GM15510 (cell line): Measurements from ENCODE around the gene PLAA.

Source experiments
- POLR2A ChIP-seq: IDR thresholded peaks from 3 replicates; pipeline ENCODE4 v1.6.1; 2011; ENCODE audit warnings: borderline replicate concordance; ENCODE audit not compliant: insufficient read length; ENCODE audit errors: extremely low read depth

The PLAA gene

DNA sequence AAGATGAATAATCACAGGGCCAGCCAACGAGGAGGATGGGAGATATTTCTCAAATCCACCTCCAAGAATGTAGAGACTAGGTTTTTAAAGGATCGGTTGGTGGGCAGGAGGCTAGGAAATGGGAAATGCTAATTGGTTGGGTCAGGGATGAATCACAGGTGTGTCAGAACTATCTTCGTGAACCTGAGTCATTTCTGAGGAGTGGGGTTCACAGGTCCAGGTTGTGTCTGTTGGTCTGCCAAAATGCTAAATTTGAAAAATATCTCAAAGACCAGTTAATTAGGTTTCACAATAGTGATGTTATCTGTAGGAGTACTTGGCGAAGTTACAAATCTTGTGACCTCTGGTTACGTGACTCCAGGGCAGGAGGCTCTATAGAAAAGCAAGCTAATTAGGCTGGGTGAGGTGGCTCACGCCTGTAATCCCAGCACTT lies 2.6 kb upstream of the PLAA start:
- TF ChIP-seq POLR2A: no peak

DNA sequence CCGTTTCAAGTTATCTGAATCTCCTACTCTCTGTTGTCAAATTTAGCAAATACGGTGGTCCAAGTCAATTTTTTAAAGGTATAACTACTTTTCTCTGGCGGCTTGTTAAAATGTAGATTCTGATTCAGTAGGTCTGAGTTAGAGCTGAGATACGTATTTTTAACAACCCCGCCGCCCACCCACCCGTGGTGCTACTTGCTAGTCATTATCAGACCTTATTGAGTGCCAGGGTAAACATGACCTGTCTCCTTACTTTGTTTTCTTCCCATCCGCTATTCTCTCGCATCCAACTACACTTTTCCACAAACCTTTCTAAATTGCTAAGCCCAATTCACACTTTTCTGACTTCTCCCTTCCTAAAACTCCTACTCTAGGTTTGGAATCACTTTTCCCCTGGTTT lies 694 bp upstream of the PLAA start:
- TF ChIP-seq POLR2A: no peak

DNA sequence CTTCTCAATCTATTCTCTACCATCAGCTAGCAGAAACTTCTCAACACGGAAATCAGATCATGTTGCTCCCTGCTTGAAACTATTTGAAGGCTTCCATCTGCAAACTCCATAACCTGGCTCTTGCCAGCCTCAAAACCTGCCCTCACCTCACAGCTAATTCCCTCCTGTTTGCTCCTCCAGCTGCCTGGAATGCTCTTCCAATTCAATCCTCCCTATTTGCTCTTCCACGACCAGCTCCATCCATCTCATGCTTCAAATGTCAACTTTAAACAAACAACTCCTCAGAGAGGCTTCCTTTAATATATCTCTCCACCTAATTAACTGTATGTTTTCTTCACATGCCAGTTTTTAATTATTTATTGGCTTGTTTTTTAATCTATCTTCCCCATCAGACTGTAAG lies 1.5 kb downstream of the PLAA start:
- TF ChIP-seq POLR2A: no peak

DNA sequence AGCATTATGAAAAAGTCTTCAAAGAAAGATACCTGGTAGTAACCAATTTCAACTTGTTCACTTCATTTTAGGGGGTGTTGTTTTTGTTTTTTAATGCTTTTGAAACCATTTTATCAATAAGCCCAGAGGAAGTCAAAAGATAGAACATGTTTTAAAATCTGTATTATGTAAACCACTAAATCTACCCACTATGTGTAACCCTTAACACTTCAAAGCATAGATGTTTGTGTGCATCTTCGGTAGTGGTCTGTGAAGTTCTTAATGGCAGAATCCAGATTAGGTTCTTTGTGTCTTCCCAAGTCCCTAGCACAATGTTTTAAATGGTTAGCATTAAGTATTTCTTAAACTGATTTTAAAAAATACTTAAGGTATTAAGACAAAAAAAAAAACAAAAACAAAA lies 6.3 kb downstream of the PLAA start:
- no peak for TF ChIP-seq POLR2A

DNA sequence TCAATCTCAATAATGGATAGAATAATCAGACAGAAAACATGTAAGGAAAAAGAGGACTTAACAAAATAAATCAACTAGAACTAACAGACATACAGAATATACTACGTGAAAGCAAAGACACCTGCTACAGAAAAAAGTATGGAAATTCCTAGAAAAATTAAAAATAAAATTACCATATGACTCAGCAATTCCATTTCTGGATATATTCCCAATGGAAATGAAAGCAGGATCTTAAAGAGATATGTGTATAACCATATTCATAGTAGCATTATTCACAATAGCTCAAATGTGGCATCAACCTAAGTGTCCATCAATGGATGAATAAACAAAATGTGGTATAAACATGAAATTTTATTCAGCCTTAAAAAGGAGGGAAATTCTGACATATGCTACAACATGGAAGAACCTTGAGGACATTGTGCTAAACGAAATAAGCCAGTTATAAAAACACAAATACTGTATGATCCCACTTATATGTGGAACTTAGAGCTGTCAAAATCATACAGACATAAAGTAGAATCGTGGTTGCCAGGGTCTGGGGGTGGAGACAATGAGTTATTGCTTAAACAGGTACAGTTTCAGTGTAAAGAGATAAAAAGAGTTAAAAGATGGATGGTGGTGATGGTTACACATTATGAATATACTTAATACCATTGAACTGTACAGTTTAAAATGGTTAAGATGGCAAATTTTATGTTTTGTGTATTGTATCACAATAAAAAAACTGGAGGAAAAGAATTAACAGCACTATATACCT lies 6.9 kb downstream of the PLAA start:
- no peak for TF ChIP-seq POLR2A

DNA sequence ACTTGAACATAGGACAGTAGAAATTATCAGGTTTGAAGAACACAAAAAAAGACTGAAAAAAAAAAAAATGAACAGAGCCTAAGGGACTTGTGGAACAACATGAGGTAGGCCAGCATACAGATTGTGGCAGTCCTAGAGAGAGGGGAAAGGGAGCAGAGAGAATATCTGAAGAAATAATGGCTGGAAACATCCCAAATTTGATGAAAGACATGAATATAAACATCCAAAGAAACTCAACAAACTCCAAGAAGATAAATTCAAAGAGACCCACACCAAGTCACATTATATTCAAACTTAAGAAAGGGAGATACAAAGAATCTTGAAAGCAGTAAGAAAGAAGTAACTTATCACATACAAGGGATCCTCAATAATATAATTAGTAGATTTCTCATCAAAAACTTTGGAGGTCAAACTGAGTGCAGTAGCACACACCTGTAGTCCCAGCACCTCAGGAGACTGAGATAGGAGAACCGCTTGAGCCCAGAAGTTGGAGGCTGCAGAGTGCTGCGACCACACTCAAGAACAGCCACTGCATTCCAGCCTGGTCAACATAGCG lies 9.1 kb downstream of the PLAA start:
- TF ChIP-seq POLR2A: no peak

DNA sequence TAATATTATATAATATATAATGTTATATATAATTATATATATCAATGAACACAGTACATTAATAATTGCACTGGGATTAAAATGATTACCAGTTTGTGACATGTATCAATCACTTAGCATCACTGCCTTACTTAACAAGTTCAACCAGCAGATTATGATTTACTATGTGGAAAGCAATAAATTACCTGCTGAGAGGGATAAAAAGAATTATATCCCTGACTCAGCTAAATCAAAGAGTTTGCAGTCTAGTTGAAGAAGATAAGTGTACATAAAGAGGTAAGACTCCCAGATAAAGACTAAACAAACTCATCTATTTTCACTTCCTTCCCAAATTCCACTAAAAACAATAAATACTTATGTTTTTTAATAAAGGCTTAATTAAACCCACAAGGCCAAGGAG lies 11.2 kb downstream of the PLAA start:
- TF ChIP-seq POLR2A: no peak

DNA sequence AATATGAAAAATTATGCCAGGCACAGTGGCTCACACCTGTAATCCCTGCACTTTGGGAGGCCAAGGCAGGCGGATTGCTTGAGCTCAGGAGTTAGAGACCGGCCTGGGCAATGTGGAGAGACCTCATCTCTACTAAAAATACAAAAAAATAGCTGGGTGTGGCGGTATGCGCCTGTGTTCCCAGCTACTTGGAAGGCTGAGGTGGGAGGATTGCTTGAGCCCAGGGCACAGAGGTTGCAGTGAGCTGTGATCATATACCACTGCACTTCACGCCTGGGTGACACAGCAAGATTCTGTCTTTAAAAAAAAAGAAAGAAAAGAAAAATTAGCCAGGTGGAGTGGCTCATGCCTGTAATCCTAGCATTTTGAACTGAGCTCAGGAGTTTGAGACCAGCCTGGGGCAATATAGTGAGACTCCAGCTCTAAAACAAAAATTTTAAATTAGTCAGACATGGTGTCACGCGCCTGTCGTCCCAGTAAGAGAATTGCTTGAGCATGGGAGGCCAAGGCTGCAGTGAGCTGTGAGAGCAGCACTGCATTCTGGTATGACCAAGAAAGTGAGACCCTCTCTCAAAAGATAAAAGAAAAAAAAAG lies 18.0 kb downstream of the PLAA start:
- no peak for TF ChIP-seq POLR2A

DNA sequence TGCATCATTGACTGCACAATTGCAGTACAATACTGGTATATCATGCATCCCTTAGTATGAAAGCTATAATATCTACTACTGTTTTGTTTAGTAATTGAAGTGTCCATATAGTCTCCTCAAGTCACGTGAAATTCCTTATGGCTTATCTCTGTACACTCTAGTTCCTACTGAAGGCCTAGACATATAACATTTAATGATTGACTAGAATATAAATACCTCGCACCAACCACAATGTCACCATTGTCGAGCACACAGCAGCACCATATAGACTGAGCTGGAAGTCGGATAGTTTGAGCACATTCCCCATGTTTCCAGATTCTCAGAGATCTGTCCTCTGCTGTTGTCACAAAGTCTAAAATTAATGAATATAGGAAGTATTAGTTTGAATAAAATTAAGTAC lies 21.4 kb downstream of the PLAA start:
- TF ChIP-seq POLR2A: no peak

DNA sequence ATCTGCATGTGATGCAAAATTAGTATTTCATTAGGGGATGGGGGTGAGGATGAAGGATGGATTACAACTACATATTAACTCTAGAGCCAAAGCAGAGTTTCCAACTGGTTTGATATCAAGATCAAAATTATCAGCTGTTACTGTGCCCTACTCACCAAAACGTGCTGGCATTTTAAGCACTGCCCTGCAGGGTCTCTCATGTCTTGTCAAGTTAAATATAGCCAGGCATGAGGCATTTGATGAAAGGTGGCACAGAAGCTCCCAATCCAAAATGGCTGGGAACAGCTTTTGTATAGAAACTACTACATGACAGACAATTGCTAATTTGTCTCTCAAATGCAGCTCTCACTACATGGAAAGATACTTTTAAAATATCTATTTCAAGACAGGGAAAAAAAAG lies 27.3 kb downstream of the PLAA start:
- no peak for TF ChIP-seq POLR2A

DNA sequence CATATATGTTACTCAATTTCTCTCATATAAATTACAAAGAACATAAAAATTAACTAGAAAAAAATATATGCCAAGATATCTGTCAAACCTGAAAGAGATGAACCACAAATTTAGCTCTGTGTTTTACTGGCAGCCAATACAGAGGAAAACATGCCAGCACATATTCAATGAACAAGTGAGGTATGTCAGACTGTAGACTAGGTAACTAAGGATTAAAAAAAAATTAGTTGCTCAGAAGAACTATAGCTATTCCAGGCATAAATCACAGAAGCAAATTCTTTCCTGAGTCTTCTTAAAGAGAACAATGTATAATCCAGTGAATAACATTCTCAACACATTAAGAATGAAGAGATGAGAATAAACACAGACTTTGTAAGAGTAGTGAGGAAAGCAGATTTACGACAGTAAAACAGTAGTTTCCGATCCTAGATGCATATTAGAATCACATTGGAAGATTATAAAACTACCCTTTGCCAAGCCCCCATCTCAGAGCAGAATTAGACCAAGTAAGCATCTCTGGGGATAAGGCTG lies 33.8 kb downstream of the PLAA start:
- no peak for TF ChIP-seq POLR2A

DNA sequence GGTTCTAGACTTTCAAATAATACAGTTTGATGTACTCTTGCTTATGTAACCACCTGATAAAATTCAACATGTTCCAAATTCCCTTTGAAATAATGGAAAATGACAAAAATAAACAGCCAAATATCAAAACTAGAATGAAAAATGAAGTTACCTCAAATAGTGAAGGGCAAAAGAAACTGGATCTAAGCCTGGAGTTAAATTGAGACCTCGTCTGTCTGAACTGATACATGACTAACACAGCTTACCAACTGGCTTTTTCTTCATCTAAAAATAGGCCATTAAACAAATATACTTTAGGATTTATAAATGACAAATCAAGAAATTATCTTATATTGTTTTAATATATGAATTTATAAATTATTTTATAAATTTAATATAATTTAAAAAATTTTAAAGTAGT lies 42.4 kb downstream of the PLAA start:
- no peak for TF ChIP-seq POLR2A

DNA sequence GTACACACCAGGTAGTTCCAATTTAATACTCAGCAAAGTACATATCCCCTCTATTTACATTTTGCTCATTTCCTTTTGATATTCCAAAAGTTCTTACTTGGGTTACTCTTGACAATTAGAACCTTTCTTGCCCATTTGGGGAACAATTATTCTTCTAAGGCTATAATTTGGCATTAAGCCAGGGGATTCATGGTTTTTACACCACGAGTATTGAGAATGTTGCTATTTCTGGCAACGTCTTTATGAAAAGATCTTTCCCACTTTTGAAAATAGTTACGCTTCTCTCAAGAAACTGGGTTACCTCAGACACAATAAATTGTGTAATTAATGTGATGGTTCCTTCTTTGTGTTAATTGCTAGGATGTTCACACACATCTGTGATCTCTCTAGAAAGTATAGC lies 43.0 kb downstream of the PLAA start:
- TF ChIP-seq POLR2A: no peak

DNA sequence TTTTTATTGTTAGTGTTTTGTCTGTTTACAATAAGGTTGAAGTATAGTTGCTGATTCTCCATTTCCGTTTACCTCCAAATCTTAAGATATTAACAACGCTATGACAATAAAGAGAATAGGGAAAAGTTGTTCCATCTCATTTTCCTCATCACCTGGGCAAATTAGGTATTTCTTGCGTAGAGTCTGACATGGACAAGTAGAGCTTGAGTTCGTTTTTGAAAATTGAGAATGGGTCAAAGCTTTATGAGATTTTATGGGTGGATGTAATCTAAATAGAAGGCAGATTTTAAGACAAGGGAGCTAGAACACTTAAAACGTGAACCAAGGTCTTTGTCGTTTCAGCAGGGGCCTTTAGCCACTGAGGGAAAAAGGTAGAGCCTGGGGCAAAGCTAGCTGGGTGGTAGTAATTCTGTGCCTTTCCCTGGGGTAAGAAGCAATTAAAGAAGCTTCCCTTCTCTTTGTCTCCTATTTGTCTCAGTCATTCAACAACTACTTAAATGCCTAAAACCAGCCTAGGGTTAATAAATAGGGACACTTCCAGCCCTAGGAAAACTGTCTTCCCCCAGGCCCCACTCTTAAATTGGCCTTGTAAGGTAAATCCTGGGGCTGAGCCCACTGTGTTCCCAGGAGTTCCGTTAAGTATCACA lies 53.9 kb downstream of the PLAA start:
- TF ChIP-seq POLR2A: no peak

DNA sequence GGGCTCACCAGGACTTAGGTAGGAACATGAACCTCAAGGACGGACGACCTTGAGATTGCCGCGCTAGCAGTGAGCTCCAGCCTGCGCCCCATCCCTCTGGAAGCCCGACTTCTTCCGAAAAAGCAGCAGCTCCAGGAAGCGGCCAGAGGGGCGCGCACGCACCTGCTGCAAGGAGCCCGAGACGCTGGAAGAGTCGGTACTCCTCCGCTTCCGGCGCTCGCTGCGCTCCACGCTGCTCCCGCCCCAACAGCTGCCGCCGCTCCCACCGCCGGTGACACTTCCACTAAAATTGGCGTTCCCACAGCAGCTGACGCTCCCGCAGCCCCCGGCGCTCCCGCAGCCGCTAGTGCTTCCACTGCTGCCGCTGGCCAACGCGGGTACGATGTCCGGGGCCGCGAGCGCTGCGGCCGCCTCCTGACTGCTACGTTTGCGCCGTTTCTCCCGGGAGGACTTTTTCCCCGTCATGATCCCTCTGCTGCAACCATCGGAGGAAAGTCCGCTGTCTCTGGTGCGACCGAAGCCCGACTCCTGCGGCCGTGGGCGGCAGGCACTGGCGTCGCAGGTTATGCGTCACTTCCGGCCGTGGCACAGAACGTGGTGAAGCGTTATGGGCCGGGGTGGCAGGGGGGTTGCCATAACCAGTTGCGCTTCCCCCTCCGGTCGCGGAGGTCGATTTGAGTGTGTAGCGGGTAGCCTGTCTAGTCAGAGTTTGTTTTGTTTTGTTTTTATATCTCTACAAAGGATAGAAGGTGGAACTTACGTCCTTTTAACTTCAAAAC lies 54.6 kb downstream of the PLAA start, which contains the start of gene CAAP1:
Gene CAAP1 (minus strand): TSS at position 552 of the 779 bp plus-strand sequence. CDS start 87 bp downstream, at position 465.
- TF ChIP-seq POLR2A: peak; percentile 92
